MM.1S (cell line): ENCODE data around the gene MYL10.

ENCODE experiments used
- DNase-seq: peaks from one replicate; pipeline ENCODE4 v3.0.0-alpha.2; 2015
- H2AFZ ChIP-seq: fragments of 300-600 bp; sonication (generic); 2 replicates; pipeline ENCODE4 v1.6.0; 2016; ENCODE audit warnings: antibody characterized with exemption, low read length
- H3F3A ChIP-seq: fragments of 300-600 bp; sonication (generic); 2 replicates; pipeline ENCODE4 v1.6.1; 2016; ENCODE audit warnings: mild to moderate bottlenecking, antibody characterized with exemption, low read length, moderate library complexity, mixed read lengths; ENCODE audit not compliant: insufficient read depth
- H3K27ac ChIP-seq: fragments of 300-600 bp; sonication (generic); 2 replicates; pipeline ENCODE4 v1.5.1; 2016; ENCODE audit warnings: mild to moderate bottlenecking, low read length
- H3K27me3 ChIP-seq: fragments of 300-600 bp; sonication (generic); replicated peaks from 2 replicates; pipeline ENCODE4 v1.6.0; 2016; ENCODE audit warnings: low read length; ENCODE audit not compliant: insufficient read depth
- H3K36me3 ChIP-seq: fragments of 300-600 bp; sonication (generic); replicated peaks from 2 replicates; pipeline ENCODE4 v1.6.1; 2016; ENCODE audit warnings: mild to moderate bottlenecking, low read length, mixed read lengths; ENCODE audit not compliant: insufficient read depth
- H3K4me1 ChIP-seq: fragments of 300-600 bp; sonication (generic); 2 replicates; pipeline ENCODE4 v1.6.1; 2016; ENCODE audit warnings: low read length, mixed read lengths
- H3K4me2 ChIP-seq: fragments of 300-600 bp; sonication (generic); 2 replicates; pipeline ENCODE4 v1.6.0; 2016; ENCODE audit warnings: low read depth, low read length
- H3K4me3 ChIP-seq: fragments of 300-600 bp; sonication (generic); 2 replicates; pipeline ENCODE4 v1.5.1; 2016; ENCODE audit warnings: low read length, mixed read lengths
- H3K79me2 ChIP-seq: fragments of 300-600 bp; sonication (generic); 2 replicates; pipeline ENCODE4 v1.6.1; 2016; ENCODE audit warnings: mixed run types, low read length, mixed read lengths
- H3K9ac ChIP-seq: fragments of 300-600 bp; sonication (generic); 2 replicates; pipeline ENCODE4 v1.6.1; 2016; ENCODE audit warnings: low read length, mixed read lengths
- H3K9me2 ChIP-seq: fragments of 300-600 bp; sonication (generic); replicated peaks from 2 replicates; pipeline ENCODE4 v1.6.1; 2016; ENCODE audit warnings: mild to moderate bottlenecking, low read length, mixed read lengths; ENCODE audit not compliant: insufficient read depth
- H3K9me3 ChIP-seq: fragments of 300-600 bp; sonication (generic); replicated peaks from 2 replicates; pipeline ENCODE4 v1.6.1; 2016; ENCODE audit warnings: mild to moderate bottlenecking, low read length, mixed read lengths; ENCODE audit not compliant: insufficient read depth
- H4K20me1 ChIP-seq: fragments of 300-600 bp; sonication (generic); 2 replicates; pipeline ENCODE4 v1.6.1; 2016; ENCODE audit warnings: mild to moderate bottlenecking, low read length, moderate library complexity, mixed read lengths; ENCODE audit not compliant: insufficient read depth
- EZH2 ChIP-seq: fragments of 300-600 bp; sonication (generic); optimal IDR thresholded peaks from 2 replicates; pipeline ENCODE3; 2017; ENCODE audit warnings: low read depth, mild to moderate bottlenecking, antibody characterized with exemption, low read length, mixed read lengths
- EZH2phosphoT487 ChIP-seq: fragments of 300-600 bp; sonication (generic); IDR thresholded peaks from 2 replicates; pipeline ENCODE4 v1.6.1; 2018; ENCODE audit warnings: antibody characterized with exemption, low read length
- TF ChIP-seq, protein P1 (sequence below): fragments of 300-600 bp; sonication (generic); IDR thresholded peaks from 2 replicates; pipeline ENCODE4 v1.5.1; 2016; ENCODE audit warnings: antibody characterized with exemption, low read length, mixed read lengths

MYL10 gene

DNA sequence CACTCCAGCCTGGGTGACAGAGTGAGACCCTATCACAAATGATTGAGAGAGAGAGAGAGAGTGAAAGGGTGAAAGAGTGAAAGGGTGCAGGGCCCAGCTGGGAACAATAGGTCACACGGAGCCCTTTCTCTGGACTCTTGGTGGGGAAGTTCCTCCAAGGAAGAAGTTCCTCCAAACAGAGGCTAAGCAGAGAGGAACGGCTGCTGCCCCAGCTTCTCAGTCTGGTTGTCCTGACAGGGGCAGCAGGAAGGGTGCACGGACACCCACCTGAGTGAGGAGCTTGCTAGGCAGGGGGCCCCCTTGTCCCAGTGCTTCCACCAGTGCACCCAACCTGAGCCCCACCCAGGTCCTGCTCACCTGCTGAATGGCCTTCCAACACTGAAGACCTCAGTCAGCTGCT is 38.8 kb upstream of the MYL10 start:
- H3K4me1 ChIP-seq, result no peaks in the 10 kb centered on the region
- TF ChIP-seq, protein P1, sequence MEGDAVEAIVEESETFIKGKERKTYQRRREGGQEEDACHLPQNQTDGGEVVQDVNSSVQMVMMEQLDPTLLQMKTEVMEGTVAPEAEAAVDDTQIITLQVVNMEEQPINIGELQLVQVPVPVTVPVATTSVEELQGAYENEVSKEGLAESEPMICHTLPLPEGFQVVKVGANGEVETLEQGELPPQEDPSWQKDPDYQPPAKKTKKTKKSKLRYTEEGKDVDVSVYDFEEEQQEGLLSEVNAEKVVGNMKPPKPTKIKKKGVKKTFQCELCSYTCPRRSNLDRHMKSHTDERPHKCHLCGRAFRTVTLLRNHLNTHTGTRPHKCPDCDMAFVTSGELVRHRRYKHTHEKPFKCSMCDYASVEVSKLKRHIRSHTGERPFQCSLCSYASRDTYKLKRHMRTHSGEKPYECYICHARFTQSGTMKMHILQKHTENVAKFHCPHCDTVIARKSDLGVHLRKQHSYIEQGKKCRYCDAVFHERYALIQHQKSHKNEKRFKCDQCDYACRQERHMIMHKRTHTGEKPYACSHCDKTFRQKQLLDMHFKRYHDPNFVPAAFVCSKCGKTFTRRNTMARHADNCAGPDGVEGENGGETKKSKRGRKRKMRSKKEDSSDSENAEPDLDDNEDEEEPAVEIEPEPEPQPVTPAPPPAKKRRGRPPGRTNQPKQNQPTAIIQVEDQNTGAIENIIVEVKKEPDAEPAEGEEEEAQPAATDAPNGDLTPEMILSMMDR, result no peak
- TF ChIP-seq EZH2 (no peak), EZH2phosphoT487 (no peak)
- H3K9me3 ChIP-seq, result no peaks in the 10 kb centered on the region
- no peak overlapping the region for H3K27ac ChIP-seq
- no peak overlapping the region for H3K4me3 ChIP-seq
- no peaks in the 10 kb centered on the region for H3K9me2 ChIP-seq
- H2AFZ ChIP-seq, result no peak overlapping the region
- H3F3A ChIP-seq, result no peaks in the 10 kb centered on the region
- no peak overlapping the region for H3K9ac ChIP-seq
- H4K20me1 ChIP-seq, result no peaks in the 10 kb centered on the region
- no peaks in the 10 kb centered on the region for H3K27me3 ChIP-seq
- no peak for DNase-seq
- no peaks in the 10 kb centered on the region for H3K79me2 ChIP-seq
- no peak overlapping the region for H3K4me2 ChIP-seq
- H3K36me3 ChIP-seq, result no peaks in the 10 kb centered on the region

DNA sequence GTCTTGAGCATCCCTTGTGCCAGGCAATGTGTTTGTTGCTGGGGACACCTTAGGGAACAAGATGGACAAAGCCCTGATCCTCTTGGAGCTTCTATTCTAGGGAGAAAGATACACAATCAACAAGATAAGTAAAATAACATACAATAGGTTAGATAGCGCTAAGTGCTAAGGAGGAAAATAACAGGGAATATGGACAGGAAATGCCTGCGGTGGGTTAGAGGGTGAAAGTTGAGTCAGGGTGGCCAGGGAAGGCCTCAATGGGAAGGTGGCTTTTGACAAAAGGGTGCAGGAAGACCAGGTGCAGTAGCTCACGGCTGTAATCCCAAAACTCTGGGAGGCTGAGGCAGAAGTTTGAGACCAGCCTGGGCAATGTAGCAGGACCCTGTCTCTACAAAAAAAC is 38.3 kb upstream of the MYL10 start:
- TF ChIP-seq, protein P1, result no peak
- no peak for TF ChIP-seq EZH2
- TF ChIP-seq EZH2phosphoT487, result no peak
- H3F3A ChIP-seq, result no peaks in the 10 kb centered on the region

DNA sequence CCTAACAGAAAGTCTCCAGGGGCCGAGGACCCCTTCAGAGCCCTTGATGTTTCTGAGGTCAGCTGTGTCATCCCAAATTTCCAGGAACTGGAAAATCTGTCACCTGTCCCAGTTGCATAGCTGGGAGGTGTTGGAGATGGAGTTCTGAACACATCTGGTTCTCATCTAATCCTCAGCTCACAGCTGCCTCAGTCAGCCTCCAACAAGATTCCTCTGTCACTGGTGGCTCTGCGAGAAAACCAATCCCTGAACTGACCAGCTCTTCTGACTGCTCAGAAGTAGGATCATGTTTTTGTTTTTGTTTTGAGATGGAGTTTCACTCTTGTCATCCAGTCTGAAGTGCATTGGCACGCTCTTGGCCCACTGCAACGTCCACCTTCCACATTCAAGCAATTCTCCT is 37.6 kb upstream of the MYL10 start:
- Histone ChIP-seq H3K9me3 (no peaks in the 10 kb centered on the region), H3K4me2 (no peak overlapping the region), H3K9me2 (no peaks in the 10 kb centered on the region), H3K79me2 (no peaks in the 10 kb centered on the region), H3K4me3 (no peak overlapping the region), H3K9ac (no peak overlapping the region), H3K27ac (no peak overlapping the region), H2AFZ (no peak overlapping the region), H3K4me1 (no peaks in the 10 kb centered on the region), H3K36me3 (no peaks in the 10 kb centered on the region), H3K27me3 (no peaks in the 10 kb centered on the region), H4K20me1 (no peaks in the 10 kb centered on the region), H3F3A (no peaks in the 10 kb centered on the region)
- TF ChIP-seq EZH2 (no peak), EZH2phosphoT487 (no peak)
- TF ChIP-seq, protein P1, result no peak
- DNase-seq, result no peak

More for the DNA sequence above, 38.3 kb upstream of the MYL10 start:
- Histone ChIP-seq H3K4me2 (no peak overlapping the region), H3K9ac (no peak overlapping the region), H3K4me1 (no peaks in the 10 kb centered on the region), H3K36me3 (no peaks in the 10 kb centered on the region), H3K27me3 (no peaks in the 10 kb centered on the region), H3K4me3 (no peak overlapping the region), H3K79me2 (no peaks in the 10 kb centered on the region), H3K9me2 (no peaks in the 10 kb centered on the region), H2AFZ (no peak overlapping the region), H3K9me3 (no peaks in the 10 kb centered on the region), H3K27ac (no peak overlapping the region), H4K20me1 (no peaks in the 10 kb centered on the region)
- no peak for DNase-seq
